Stomach (tissue), 4 donors: ENCODE results near the gene A2M.

Experiments
- CTCF ChIP-seq, 7 experiments: fragments of 450-650 bp in 4 of 7; fragments of 200-600 bp in 3 of 7; sonication (generic) in 3 of 7; IDR thresholded peaks; one replicate each; pipeline ENCODE4 v1.5.1; 2016 to 2019; ENCODE audit warnings: antibody characterized with exemption in 7 of 7, control low read depth in 2 of 7, mild to moderate bottlenecking in 1 of 7
- POLR2AphosphoS5 ChIP-seq, 3 donors: sonication (generic); formaldehyde crosslinking; IDR thresholded peaks; one replicate each; pipeline ENCODE4 v1.6.1; 2016; ENCODE audit warnings: antibody characterized with exemption in 3 of 3

GRCh38 chr12:9065607-9065856, 50.2 kb downstream of the A2M start:
- TF ChIP-seq CTCF (IDR thresholded peaks at IDR 0.05) (no peak), POLR2AphosphoS5 (IDR thresholded peaks at IDR 0.05) (no peak)
